Fibroblast of skin of left biceps (primary cell): ENCODE data around the gene ARHGAP27.
"Not testable (repeated sequence)": the region's sequence is repeated elsewhere in the genome, so short reads cannot be mapped to it uniquely, and the experiment has no call there.

Experiments
- DNase-seq, 2 experiments: peaks; one replicate each; pipeline ENCODE4 v3.0.0-alpha.2; 2013; ENCODE audit warnings: low read depth in 2 of 2

ARHGAP27 gene

DNA sequence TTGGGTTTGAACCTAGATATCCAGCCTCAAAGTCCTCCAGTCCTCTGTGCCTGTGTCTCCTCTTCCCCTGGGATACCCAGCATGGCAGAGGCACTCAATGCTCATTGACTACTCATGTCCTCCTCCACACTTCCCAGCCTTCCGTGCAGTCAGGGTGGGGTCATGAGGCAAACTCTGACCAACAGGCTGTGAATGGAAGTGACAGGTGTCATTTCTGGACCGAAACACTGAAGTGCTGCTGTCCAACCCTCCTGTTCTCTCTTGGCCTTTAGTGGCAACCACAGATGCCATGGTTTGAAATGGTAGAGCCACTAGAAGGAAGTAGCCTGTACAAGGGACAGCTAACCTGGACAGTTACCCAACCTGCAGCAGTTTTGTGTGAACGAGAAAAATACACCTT is 69.2 kb downstream of the ARHGAP27 start:
- DNase-seq, result no peak

DNA sequence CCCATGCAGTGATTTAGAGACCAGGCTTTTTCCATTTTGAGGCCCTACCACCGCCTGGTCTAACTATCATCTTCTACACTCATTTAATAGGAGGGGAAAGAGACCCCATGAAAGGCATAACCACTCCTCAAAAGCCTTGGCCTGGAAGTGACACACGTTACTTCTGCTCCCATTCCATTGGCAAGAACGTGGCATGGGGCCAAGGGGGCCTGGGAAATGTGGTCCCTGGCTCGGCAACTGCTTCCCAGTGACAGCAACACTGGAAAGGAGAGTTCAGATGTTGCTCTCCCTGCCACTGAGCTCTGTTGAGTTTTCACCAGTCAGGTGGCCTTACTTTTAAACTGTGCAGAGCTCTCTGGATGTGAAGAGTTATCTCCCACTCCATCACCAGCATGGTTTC is 70.7 kb downstream of the ARHGAP27 start:
- no peak for DNase-seq

DNA sequence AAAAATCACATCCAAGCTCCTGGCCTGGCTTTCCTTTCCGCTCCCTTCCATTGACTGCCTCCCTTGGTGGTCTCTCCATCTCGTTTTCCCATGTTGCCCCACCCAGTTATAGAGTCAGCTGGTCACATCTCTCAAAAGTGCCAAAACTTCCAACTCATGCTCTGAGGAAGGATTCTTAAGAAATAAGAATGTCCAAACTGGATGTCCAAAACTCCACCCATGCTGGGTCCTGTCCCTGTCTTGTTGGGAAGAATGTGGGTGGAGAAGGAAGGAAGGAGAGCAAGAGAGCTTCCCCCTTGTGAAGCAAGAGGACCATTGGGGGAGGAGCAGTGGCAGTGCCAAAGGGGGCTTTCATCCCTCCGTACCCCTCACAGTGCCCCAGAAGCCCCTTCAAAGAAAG is 71.2 kb downstream of the ARHGAP27 start:
- no peak for DNase-seq

DNA sequence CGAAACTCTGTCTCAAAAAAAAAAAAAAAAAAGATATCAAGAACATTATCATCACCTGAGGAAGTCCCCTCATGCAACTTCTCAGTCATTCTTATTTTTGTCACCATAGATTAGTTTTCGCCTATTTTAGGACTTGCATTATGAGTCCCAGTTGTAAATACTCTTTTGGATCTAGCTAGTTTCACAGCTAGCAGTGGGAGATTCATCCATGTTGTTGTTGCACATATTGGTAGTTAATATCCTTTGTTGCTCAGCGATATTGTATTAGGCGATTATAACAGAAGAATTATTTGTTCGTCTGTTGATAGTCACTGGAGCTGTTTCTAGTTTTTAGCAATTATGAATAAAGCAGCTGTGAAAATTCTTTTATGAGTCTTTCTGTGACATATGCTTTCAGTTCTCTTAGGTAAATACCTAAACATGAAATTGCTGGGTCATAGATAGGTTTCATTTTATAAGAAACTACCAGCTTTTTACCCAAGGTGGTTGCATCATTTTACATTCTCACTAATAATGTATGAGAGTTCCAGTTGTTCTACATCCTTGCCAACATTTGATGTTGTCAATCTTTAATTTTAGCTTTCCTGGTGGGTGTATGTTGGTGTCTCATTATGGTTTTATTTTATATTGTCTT is 75.2 kb downstream of the ARHGAP27 start:
- no peak for DNase-seq

DNA sequence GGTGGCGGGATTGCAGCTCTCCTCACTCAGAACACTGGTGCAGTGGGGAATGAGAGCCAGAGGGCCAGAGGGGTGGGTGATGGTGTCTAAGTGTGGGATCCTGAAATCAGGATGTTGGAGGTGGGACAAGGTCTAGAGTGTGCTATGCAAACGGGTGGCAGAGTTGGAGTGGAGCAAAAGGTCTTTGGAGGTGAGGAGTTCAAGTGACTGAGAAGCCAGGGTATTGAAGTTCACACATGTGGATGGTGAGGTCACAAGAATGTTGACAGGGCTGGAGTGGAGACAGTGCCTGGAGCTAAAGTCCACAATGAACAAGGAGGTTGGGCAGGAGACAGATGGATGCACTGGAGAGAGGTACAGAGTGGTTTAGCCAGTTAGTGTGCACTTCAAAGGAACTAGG is 77.6 kb downstream of the ARHGAP27 start:
- DNase-seq, result no peak

DNA sequence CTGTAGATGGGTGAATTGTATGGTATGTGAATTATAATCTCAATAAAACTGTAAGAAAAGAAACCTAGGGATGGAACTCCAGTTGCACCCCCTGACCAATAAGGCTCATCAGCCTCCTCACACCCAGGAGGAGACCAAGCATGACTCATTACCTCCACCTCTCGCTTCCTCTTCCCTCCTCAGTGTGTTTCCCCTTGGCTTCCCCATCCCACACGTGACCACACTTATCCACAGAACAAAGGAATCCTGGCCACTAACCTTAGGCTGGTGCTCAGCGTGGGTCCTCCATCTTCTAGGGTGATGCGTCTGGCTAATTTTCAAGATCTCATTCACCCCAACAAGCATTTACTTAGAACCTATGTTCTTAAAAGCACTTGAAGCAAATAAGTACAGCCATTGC is 79.6 kb downstream of the ARHGAP27 start:
- no peak for DNase-seq

DNA sequence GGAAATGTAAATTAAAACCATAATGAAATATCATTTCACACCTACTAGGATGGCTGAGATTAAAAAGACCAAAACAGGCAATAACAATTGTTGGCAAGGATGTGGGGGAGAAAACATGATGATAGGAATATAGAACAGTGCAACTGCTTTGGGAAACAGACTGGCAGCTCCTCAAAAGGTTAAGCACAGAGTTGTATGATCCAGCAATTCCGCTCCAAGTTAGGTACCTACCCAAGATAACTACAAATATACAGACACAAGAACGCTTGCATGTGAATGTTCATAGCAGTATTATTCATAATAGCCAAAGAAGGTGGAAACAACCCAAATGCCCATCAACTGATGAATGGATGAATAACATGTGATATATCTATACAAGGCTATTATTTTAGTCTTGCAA is 80.8 kb downstream of the ARHGAP27 start:
- DNase-seq, result no peak

DNA sequence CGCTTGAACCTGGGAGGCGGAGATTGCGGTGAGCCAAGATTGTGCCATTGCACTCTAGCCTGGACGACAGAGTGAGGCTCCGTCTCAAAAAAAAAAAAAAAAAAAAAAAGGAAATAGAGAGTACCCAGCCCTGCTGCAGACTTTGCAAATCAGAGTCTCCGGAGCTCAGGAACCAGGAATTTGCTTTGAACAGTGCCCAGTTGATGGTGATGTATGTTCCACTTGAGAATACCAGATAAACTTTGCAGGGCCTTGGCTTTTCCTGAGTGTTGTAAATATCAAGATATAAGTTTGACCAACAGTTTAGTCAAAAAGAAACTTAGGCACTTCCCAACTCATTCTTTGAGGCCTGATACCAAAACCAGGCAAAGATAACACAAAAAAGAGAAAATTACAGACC is 85.2 kb downstream of the ARHGAP27 start:
- DNase-seq, result no peak

DNA sequence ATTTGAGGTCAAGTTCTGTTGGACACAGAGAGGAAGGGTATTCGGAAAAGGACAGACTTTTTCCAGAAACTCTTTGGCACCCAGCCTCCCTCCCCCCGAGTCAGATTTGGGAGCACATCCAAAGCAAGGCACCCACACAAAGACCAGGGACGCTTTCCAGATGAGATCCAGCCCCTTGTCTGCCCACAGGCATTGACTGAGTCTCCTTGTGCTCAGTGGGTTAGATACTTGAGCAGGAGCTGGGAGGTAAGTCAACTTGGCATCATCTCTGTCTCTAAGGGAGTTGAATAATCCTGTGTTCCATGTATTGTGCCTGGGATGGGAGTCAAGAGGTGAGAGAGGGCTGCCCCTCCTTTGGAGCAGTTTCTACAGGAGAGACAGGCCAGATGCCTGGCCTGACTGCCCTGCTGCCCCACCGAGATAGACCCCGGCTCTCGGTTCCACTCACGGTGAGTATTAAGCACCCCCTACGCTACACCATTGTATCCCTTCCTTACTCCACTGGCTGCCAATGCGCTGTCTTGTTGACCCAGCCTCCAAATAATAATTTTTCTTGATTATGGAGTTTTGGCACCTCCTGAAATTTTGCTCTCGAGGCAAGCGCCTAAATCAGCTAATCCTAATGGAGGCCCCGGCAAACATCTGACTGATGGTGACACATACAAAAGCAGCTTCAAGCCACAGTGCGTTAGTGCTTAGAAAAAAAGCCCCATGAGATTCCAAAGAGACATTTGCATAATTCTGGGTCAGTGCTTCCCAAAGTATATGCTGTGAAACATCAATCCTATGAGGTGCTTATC is 86.3 kb downstream of the ARHGAP27 start:
- DNase-seq, result no peak

DNA sequence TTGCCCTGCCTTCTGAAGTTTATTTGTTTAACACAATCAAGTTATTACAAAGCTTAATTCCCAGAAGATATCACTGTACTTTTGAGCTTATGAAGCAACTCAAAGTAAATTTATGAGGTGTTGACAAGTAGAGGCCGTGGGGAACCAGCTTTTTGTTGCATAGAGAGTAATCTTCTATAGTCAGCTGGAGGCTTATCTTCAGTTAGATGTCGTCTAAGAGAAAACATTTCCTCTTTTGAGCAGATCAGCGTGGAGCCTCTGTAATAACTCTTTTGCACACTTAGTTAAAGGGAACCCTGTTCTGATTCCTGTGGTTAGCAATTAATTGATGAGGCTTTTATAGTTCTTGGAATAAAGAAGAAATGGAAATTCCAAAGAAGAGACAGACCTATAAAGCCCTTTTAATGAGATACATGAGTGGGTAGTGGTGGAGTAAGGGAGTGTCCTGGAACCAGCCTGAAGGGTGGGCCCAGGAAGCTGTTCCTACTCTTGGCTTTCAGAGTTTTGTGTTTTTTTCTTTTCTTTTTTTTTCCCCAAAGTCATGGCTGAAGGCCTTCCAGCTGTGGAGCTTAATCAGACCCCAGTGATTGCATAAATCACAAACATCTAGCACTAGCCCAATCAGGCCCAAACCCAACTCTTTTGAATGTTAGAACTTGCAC is 87.0 kb downstream of the ARHGAP27 start:
- peak; percentile 93 to 95 for DNase-seq

DNA sequence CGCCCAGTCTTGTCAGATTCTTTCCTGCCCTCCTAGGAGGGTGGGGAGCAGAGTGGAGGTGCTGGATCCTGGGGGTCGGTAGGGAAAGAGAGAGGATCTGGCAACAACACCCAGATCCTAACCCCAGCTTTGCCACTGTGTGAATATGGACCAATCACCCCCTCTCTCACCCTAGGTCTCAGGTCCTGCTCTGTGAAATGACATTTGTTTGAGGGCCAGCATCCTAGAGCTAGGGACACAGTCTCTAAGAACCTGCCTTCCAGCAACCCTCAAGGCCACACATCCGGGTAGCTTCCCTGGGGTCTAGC is 87.5 kb downstream of the ARHGAP27 start:
- no peak for DNase-seq

DNA sequence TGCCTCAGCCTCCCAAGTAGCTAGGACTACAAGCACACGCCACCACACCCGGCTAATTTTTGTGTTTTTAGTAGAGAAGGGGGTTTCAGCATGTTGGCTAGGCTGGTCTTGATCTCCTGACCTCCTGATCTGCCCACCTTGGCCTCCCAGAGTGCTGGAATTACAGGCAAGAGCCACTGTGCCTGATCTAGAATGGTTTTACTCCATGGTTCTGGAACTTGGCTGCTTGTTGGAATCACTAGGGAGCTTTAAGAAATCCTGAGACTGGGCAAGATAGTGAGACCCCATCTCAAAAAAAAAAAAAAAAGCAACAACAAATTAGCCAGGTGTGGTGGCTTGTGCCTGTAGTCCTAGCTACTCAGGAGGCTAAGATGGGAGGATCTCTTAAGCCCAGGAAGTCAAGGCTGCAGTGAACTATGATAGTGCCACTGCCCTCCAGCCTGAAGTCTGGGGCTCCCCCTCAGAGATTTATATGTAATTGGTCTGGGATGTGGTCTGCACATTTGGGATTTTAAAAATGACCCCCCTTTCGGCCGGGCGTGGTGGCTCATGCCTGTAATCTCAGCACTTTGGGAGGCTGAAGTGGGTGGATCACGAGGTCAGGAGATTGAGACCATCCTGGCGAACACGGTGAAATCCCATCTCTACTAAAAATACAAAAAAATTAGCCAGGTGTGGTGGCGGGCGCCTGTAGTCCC is 88.6 kb downstream of the ARHGAP27 start:
- DNase-seq, result not testable (repeated sequence)
